Activated CD4-positive, alpha-beta T cell treated with anti-CD3 and anti-CD28 coated beads for 4 hours (primary cell): ENCODE measurements around the gene SLC1A2.

Source experiments
- DNase-seq, 2 donors: peaks; one replicate each; pipeline ENCODE4 v3.0.0-alpha.2; 2020

SLC1A2 gene

DNA sequence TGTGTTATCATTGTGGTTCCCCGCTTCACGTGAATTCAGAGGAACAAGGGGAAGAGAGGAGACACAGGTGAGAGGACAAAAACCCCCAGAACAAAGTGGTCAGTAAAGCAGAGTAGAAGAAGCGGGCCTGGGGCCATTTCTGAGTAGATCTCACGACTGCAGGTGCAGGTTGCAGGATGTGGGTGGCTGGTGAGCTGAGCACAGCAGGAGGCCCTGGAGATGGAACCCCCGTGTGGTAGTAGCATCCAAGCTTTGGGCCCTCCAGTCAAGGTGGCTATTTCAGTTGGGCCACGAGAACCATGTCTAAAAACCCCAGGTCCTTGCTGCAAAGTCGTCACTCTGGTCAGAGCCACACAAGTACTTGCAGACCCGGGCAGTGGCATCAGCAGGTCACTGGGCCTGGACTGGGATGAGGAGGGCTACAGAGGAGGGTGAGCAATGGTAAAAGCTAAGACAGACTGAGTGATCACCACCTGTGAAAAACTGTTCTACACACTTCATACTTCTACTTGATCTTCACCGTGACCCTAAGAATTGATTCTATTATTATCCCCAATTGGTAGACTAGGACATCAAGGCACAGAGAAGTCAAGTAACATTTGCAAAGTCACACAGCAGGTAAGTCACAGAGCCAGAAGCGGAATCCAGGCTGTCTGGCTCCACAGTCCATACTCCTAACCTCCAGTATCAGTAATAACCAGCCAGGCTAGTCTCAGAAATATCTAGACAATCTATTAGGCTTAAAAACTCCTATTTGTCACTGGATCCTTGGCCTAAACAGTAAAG is 43.8 kb downstream of the SLC1A2 start:
- DNase-seq: no peak

DNA sequence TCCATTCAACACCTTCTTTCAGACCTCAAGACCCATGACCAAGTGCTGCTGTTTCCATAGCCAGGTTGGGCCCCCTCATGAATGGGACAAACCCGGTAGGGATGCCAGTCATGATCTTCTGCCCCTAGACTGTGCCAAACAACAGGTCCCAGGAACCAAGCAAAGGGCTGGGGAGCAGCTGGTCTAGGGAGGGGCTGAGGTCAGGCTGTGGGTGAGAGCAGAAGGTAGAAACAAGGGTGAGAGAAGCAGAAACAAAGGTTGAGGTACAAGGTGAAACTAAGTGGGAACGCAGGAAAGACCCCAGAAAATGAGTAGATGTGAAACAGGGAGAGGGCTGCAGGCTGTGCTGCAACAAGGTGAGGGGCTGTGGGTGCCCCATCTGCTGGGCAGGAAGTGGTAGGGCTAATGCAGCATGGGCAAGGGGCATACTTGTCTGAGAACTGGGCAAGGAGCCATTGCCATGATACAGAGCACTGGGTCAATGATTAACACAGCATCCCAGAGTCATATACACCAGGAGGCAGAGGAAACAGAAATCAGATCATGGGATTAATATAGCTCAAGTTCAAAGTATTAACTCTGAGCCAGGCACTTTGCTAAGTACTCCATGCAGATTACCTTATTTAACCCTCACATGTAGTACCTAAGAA is 45.9 kb downstream of the SLC1A2 start:
- DNase-seq: no peak

GRCh38 chr11:35372565-35373283 is 46.6 kb downstream of the SLC1A2 start:
- no peak for DNase-seq

GRCh38 chr11:35367491-35367890 is 51.9 kb downstream of the SLC1A2 start:
- DNase-seq: no peak

GRCh38 chr11:35366798-35367197 is 52.6 kb downstream of the SLC1A2 start:
- no peak for DNase-seq

DNA sequence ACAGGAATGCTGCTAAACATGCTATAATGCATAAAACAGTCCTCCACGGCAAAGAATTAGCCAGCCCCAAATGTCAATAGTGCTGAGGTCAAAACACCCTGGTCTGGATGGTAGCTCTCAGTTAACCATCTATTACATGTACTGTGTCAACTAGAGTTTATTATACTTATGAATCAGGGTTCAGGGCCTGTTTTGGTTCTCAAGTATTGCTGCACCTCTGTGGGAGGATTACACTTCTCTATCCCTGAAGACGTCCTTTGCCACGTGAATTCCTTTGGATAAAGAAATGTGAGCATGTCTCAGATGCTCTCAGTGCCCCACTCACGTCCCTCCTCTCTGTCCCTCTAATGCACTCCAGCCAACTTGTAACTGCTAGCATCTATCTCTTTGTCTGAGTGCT is 53.4 kb downstream of the SLC1A2 start:
- no peak for DNase-seq

GRCh38 chr11:35365395-35365794 is 54.0 kb downstream of the SLC1A2 start:
- DNase-seq: no peak

- DNase-seq: no peak
These were observed 55.2 kb downstream of the SLC1A2 start for GRCh38 chr11:35363854-35364780.

DNA sequence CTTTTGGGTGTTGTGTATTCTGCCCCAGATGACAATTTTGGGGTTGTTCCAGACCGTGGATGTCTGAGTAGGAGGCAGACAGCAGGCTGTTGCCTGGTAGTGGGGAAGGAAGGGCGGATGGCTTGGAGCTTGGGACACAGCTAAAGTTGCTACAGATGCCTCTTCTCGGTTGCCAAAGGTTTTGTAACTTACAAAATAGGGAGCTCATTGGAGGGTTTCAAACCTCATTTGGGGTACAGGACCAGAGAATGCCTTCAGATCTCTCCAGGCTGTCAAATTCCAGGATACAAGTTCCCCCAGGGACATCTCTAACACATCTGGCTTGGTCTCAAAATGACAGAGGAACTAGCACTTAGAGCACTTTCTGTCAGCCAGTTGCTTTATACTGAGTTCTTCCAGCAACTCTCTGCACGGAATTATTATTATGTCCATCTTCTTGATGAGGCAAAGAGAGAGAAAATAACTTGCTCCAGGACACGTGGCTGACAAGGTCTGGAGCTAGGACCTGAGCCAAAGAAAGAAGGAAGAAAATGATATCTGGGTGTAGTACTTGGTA is 56.0 kb downstream of the SLC1A2 start:
- DNase-seq: no peak

DNA sequence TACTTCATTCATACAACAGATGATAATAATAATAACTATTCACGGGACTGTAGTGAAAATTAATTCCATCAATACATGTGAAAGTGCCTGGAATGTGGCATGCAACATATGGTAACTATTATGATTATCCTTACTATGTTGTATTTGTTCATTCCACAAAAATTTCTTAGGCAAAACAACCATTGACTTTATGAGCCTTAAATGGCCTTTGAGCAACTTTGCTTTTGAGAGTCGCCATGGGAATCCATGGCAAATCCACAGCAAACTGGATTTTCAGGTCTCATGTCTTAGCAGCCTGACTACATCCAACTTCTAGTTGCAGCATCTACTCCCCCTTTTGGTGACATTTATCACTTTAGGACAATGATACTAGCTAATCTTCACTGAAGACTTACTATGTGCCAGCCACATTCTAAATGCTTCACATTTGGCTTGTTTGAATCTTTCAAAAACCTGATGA is 56.8 kb downstream of the SLC1A2 start:
- no peak for DNase-seq

DNA sequence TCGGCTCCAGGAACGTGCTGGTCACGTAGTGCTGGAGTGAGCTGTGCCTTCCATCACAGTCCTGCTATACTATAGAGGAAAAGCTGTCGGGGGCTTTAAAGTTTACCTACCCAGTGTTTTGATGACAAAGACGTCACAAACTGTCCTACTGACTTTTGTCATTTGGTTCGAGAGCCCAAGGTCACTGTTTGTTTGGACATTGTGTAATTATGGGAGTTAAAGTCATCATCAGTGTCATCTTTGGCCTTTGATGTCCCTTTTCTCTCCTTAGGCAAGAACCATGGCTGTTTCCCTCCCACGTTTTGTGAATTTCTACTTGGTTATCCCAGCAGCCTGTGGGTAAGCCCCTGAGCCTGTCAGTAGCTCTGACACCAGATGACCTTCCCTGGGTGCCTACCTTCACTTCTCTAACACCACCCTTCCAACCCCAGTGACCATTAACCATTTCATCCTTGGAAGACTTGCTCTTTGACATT is 59.3 kb downstream of the SLC1A2 start:
- no peak for DNase-seq

GRCh38 chr11:35359321-35360054 is 59.9 kb downstream of the SLC1A2 start:
- DNase-seq: no peak

GRCh38 chr11:35358391-35358790 is 61.0 kb downstream of the SLC1A2 start:
- DNase-seq: no peak

GRCh38 chr11:35357923-35358322 is 61.4 kb downstream of the SLC1A2 start:
- no peak for DNase-seq

- DNase-seq: no peak
These were observed 64.1 kb downstream of the SLC1A2 start for GRCh38 chr11:35355102-35355749.

GRCh38 chr11:35354644-35355043 is 64.7 kb downstream of the SLC1A2 start:
- DNase-seq: no peak

DNA sequence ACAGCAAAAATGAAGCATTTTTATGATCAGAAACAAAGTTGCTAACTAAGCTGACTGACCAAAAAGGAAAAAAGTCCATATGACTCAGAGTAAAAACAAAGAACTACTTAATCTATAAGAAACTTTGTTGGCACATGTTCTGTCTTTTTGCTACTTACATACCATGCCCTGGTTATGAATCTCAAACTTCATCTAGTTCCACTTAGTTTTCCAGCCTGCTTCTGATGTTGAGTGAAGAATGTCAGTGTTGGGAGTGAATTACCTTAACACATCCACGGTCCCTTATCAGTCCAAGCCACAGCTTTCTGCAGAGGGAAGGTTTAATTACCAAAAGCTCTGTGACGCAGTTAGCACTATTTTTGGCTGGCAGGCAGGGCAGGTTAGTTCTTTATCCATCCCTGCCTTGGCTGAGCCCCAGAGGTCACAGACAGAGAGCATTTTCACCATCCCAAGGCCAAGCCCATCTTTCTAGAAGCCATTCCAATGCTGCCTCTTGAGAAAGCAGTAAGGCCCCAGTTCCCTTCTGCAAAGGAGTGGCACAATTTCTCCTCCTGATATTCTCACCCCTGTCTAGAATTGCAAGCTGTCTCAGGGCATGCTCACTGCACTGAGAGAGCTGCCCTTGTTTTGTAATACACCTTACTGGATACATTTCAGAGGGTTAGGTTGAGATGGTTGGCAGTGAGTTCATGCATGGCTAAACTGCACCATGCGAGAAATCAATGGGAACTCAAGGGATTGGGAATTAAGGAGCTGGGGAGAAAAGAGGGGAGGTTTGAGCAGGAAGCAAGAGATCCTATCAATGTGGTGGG is 67.1 kb downstream of the SLC1A2 start:
- DNase-seq: no peak

GRCh38 chr11:35349897-35350296 is 69.5 kb downstream of the SLC1A2 start:
- no peak for DNase-seq

DNA sequence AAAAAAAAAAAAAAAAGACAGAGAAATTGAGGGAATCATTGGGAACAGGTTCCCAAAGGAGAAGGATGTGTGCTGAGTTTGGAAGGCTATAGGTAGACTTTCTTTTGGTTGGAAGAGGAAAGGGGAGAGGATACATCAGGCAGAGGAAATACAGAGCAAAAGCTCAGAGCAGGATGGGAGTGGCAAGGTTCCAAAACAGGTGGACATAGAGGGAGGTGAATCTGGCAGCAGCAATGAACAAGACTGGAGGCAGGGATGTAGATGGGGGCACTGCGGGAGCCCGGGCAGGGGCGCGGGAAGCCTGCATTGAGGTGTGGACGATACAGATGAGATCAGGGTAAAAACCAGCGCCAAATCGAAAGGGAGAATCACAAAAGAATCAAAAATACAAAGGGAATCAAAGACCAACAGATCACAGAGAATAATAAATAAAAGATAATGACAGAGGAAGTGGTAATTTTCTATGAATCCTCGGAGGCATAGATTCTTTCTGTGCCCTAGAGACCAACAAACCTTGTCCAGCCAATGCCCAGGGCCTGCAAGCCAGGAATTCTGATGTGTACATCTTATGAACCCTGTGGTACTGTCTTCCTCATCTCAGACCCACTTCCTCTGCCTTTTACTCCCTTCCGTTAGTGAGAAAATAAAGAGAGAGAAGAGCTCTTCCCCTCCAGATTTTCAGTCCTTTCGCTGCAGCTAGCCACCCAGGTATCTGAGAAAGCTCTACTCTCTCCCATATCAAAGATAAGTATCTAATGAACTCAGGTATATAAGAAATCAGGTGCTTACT is 70.3 kb downstream of the SLC1A2 start:
- no peak for DNase-seq
